T1000 (cell line): ENCODE measurements around the gene LRIG1.

ENCODE experiments used
- DNase-seq: peaks from one replicate; lab custom pipeline; 2025; ENCODE audit warnings: mixed read lengths; lab: John Stamatoyannopoulos, UW

Gene LRIG1, protein sequence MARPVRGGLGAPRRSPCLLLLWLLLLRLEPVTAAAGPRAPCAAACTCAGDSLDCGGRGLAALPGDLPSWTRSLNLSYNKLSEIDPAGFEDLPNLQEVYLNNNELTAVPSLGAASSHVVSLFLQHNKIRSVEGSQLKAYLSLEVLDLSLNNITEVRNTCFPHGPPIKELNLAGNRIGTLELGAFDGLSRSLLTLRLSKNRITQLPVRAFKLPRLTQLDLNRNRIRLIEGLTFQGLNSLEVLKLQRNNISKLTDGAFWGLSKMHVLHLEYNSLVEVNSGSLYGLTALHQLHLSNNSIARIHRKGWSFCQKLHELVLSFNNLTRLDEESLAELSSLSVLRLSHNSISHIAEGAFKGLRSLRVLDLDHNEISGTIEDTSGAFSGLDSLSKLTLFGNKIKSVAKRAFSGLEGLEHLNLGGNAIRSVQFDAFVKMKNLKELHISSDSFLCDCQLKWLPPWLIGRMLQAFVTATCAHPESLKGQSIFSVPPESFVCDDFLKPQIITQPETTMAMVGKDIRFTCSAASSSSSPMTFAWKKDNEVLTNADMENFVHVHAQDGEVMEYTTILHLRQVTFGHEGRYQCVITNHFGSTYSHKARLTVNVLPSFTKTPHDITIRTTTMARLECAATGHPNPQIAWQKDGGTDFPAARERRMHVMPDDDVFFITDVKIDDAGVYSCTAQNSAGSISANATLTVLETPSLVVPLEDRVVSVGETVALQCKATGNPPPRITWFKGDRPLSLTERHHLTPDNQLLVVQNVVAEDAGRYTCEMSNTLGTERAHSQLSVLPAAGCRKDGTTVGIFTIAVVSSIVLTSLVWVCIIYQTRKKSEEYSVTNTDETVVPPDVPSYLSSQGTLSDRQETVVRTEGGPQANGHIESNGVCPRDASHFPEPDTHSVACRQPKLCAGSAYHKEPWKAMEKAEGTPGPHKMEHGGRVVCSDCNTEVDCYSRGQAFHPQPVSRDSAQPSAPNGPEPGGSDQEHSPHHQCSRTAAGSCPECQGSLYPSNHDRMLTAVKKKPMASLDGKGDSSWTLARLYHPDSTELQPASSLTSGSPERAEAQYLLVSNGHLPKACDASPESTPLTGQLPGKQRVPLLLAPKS

DNA sequence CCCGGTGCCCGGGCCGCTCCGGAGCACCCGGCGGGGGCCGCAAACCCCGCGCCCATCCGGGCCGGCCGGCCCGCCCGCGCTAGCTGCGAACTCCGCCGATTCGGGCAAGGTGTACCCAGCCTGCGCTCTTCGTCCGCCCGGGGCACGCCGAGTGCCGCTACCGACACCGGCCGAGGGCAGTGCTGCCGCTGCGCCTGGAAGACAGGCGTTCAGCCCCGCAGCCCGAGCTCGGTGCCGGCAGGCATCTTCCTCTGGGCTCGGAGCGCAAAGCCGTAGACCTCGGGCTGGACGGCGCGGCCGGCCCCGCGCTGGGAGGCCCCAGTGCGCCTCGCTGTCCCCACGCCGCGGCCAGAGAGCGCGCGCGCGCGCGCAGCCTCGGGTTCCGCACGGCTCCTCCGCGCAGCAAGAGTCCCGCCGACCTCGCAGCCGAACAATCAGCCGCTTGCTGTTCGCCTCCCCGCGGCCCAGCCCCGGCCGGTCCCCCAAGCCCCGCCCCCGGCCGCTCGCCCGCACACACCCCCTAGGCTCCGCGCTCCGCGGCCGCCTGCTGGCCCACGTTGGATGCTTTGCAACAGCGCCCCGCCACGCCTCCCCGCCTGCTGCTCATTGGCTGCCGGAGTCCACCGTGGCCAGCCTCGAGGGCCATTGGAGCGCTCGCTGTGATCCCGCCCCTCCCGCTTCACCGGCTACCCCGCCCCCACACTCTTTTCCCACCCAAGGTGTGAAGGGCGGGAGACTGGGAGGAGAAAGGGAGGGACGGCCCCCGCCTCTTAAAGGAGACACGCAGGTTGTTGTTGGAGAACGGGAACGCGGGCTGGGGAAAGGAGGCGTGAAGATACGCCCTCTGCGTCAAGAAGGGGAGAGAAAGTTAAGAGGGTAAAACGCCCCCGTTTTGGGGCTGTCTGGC lies at the start of gene LRIG1:
Gene LRIG1 (minus strand): TSS at position 447 of the 907 bp plus-strand sequence. CDS start 615 bp downstream, outside the sequence.
- peak; percentile 99 for DNase-seq

DNA sequence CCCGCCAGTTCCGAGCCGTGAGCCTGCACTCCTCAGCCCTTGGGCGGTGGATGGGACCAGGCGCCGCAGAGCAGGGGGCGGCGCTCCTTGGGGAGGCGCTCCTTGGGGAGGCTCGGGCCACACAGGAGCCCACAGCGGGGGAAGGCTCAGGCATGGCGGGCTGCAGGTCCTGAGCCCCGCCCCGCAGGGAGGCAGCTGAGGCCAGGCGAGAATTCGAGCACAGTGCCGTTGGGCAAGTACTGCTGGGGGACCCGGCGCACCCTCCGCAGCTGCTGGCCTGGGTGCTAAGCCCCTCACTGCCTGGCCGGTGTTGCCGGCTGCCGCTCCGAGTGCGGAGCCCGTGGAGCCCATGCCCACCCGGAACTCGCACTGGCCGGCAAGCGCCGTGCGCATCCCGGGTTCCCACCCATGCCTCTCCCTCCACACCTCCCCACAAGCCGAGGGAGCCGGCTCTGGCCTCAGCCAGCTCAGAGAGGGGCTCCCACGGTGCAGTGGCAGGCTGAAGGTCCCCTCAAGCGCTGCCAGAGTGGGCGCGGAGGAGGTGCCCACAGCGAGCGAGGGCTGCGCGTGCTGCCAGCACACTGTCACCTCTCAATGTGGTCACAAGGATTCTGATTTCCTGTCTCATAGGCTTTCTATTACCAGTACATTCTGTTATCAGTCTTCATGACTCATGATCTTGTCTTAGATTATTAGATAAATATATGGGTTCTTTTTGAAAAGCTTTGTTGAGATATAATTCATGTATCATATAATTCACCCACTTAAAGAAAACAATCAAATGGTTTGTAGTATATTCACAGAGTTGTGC lies 44.0 kb upstream of the LRIG1 start:
- DNase-seq: no peak

DNA sequence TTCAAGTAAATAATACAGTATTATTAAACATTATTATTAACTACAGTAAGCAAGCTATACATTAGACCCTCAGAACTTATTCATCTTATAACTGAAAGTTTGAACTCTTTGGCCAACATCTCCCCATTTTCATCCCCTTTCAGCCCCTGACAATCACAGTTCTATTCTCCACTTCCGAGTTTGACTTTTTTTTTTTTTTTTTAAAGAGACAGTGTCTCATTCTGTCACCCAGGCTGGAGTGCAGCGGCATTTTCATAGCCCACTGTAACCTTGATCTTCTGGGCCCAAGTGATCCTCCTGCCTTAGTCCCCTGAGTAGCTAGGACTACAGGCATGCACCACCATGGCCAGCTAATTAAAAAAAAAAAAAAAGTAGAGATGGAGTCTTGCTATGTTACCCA lies 41.3 kb upstream of the LRIG1 start:
- no peak for DNase-seq

DNA sequence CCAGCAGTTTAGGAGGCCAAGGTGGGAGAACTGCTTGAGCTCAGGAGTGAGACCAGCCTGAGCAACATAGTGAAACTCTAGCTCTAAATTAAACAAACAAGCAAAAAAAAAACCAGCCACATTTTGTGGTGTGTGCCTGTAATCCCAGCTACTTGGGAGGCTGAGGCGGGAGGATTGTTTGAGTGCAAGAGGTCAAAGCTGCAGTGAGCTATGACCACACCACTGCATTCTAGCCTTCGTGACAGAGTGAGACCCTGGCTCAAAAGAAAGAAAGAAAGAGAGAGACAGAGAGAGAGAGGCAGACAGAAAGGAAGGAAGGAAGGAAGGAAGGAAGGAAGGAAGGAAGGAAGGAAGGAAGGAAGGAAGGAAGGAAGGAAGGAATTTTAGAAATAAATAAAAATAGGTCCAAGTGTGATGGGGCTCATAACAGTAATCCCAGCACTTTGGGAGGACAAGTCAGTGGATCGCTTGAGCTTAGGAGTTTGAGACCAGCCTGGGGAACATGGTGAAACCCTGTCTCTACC lies 38.7 kb upstream of the LRIG1 start:
- DNase-seq: no peak

DNA sequence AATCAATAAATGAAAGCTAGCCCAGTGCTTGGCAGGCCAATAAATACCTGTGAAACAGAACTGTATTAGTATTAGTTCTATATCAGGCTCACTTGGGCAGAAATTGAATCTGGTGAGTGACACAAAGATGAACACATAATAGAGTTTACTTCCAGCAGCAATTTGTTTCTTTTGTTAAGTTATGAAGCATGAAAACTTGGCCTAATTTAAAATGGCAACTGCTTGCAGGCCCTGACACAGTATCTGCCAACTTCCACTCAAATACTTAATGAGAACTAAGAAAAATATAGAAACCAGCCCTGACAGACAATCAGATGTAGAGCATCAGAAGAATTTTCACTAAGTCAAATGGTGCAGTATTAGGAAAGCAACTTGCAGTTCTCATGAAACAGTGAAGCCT lies 37.6 kb upstream of the LRIG1 start:
- DNase-seq: no peak

DNA sequence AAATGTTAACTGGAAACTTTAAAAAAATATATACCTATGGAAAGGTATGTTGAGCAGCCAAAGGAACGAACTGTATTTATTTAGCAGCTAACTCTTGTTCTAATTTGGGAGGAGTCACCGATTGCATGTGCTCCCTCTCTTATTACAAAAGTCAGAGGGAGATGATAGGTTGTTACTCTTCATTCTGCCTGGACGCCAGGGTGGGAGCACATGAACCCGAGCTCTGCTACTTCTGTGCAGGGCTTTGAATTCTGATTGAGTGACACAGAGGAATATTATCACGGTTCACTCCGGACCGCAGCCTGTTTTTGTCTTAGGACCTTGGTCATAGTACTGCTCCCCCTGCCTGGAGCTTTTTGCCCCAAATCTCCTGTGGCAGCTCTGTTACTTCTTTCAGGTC lies 36.9 kb upstream of the LRIG1 start:
- DNase-seq: no peak

DNA sequence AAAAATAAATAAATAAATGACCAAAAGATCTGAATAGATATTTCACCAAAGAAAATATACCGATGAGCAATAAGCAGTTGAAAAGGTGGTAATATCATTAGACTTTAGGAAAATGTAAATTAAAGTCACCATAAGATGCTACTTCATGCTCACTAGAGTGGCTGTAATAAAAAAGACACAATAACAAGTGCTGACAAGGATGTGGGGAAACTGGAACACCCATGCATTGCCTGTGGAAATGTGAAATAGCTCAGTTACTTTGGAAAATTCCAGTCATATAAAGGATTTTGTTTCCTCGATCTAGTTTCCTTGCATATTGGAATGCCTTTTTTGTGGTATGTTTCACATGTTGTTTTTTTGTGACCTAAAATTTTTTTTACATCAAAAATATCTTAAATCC lies 36.0 kb upstream of the LRIG1 start:
- no peak for DNase-seq

DNA sequence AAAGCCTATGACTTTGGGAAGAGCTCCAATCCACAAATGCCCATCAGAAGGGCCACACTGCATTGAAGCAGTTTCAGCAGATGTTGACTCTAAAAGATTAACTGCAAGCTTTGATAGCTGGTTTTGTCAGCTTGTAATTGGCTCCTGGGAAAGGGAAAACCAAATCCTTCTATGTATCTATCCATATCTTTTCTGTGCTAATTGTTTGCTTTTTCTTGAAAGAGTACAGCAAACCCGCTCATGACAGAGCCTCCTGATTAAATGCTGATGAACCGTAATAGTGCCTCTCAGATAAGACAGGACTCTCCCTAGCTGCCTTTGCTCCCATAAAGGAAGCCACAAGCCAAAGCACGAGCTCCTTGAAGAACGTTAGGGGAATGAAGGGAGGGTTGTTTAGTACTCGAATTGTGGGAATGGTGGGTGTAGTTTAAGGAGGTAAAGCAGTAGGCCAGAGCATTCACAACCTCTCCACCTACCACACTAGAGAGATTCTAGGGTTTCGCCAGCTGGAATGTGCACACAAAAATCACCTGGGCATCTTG lies 33.6 kb upstream of the LRIG1 start:
- DNase-seq: no peak

DNA sequence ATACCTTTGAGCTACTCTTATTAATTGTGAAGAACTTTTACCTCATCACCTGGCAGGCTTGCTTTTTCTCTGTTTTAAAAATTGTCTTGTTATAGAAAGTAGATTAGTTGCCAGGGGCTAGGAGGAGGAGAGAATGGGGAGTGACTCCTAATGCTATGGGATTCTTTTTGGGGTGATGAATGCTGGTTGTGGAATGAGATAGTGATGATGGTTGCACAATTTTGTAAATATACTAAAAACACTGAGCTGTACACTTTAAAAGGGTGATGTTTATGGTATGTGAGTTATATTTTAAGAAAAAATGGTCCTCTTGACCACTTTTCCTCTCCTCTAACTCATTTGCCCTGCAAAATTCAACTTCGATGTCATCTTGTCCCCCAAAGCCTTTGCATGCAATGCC lies 31.8 kb upstream of the LRIG1 start:
- no peak for DNase-seq

DNA sequence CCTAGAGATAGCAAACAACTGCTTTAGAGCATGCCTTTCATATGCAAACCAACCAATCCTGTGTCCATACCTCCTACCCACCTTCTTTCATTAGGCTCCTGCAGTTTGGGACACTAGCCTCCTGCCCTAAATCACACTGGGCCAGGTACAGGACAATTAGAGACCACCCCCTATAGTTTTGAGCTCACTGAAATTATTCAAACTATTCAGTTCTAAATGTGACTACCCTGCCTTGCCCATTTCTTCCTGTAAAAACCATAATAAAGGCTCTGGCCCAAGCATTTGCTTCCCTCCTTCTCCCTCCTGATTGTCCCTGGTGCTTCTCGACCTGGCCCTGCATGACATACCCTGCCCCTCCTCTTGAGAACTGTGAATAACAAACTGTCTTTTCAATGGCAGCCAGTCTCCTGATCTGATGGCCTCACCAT lies 31.4 kb upstream of the LRIG1 start:
- no peak for DNase-seq

DNA sequence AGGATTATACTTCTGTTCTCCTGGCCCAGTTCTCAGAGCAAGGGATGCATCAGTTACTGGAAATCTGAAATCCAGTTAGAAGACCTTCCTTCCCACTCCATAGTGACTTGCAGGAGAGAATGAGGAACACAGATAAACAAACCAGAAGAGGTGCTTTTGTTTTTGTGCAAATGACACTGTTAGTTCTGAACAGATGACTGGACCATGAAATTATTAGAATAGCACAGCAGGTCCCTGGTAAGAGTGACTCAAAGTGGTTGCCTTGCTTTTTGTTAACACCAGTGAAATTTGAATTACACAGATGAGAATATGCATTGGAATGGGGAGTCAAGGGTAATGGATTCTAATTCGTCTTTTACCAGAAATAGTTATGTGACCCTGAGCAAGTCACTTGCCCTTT lies 30.4 kb upstream of the LRIG1 start:
- DNase-seq: no peak

DNA sequence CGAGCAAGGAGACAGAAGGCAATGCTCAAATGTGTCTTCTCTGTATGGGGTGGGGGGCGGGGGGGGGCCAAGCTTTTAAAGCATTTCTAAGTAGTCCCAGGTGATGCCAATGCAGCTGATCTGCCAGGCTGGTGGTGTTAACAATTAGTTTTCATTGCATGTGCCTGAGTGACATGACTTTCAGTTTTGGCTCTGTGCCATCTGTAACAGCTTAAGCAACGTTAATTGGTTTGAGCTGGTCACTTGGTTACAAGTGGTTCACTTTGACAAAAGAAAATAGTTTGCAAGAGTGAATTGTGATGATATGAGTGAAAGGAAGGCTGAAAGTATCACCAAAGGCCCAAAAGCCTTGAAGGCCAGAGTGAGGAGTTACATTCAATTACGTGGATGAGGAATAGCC lies 26.4 kb upstream of the LRIG1 start:
- DNase-seq: no peak

DNA sequence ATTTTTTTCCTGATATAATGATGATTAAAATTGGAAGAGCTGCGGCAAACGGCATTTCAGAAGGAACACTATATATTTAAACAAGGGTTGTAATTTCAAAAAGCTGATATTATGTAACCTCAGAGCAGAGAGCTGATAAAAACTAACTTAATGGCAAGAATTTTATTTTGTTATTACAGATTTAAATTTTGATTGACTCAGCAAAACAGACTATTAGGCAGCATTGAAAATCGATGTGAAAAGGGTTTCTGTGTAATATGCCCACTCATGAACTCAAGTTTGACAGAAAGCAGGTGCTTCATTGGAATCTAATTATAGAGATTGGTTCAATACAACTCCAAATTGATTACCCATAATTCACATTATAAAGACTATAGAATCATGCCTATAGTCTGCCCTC lies 24.9 kb upstream of the LRIG1 start:
- DNase-seq: no peak

DNA sequence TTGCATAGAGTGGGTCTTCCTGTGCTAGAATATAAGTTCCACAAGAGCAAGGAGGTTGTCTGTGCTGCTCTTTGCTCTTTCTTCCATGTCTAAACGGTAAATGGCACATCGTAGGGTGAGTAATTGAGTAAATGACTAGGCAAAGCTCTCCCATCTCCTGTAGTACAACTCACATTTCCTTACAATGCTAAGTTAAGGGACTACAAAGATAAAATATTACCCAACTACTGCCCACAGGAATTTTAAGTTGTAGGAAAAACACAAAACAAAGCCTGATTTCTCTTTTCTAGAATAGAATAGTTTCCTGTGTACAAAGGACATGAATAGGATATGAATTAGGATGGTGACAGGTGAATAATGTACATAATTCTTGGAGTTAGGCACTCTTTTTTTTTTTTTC lies 19.9 kb upstream of the LRIG1 start:
- no peak for DNase-seq

DNA sequence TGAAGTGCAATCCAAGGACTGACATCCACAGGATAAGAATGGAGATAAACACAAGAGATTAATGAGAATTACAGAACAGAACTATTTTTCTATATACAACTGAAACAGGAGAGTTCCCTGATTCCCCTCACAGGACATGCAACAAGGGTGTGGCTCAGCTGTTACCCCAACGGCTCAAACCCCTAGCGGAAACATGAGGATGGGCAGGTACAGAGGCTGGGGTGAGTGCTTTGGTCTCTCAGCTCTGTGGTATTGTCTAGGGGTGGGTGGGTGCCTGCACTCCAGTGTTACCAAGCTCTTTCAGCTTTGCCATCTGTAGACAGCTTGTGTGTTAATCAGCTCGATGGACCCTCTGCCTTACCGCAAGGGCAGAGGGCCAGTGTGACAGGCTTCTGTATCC lies 17.8 kb upstream of the LRIG1 start:
- no peak for DNase-seq

DNA sequence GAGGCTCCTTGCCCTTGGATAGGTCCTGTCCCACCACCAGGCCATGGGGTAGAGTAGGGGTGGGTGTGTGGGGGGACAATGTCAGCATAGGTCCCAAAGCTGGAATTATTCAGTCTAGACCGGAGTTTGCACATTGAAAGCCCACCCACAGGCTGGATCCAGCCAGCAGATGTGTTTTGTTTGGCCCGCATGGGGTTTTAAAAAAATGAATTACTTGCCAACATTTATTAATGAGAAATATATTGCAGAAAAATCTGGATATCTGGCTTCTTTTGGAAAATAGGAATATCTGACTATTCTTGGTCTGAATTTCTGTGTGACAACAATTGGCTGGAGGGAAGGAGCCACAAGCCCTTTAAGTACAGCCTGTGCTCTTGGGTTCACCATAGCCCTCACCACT lies 17.3 kb upstream of the LRIG1 start:
- no peak for DNase-seq

DNA sequence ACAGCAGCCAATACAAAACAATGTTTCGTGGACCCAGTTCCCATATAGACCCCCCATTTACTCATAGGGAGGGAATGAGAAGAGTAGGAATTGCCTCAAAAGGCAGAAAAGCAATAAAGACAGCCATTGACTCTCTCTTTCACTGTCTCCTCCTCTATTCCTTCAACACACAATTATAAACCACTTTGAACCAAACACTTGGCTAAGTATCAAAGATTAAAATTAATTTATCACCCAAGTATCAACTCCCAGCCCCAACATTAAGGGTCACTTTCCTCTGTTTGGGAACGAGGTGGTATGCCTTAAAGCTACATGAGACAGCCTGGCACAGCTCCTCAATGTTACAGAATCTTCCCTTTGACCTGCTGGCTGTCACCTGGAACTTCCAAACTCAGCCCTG lies 16.4 kb upstream of the LRIG1 start:
- DNase-seq: no peak

DNA sequence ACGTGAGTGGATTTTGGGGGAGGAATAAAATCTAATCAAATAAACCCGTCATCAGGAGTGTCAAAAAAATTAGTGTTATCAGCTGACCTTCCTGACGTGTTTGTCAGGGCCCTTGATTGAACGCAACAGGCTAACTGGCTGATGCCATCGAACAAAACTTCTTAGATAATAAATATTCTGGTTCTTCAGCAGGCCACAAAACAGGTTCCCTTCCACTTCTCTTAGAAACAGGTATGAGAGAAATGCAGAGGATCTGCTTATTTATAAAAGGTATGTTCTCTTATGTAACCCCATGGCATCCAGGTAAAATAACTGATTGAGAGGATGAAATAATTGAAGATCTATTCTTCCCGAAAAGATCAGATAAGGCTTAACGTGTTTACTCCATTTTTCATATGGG lies 7.6 kb upstream of the LRIG1 start:
- DNase-seq: no peak

DNA sequence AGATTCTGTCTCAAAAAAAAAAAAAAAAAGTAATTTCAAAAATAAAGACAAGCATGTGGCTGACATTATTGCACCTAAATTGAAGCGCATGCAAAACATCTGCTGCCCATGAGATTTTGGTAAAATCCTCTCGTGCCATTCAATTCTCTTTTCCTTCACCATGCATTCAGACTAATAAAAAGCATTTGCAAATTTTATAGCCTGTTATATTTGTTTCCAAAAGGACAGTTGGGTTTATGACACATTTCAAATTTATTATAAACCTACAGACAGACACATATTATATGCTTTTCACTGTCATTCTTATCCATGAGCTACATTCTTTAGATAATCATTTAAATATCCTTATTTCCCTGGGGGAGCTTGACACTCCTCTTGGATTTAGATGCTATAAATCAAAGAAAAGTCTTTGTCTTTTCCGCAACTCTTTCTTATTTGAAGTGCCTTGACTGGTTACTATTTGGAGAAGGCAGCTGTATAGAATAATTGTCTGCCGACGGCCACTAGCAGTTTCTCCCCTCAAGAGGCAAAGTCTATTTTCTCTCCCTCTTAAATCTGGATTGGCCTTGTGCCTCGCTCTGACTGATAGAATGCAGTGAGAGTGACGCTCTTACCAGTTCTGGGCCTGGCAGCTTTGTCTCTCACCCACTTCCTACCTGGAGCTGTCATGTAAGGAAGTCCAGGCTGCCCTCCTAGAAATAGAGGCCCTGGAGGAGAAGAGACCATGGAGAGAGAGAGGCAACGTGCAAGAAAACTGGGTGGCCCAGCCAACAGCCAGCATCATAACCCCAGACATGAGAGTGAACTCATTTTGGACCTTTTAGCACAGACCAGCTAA lies 6.8 kb upstream of the LRIG1 start:
- no peak for DNase-seq
